ENCODE data around the gene NFX1.
"Not testable (repeated sequence)": the region's sequence is repeated elsewhere in the genome, so short reads cannot be mapped to it uniquely, and the experiment has no call there.

Gene NFX1

DNA sequence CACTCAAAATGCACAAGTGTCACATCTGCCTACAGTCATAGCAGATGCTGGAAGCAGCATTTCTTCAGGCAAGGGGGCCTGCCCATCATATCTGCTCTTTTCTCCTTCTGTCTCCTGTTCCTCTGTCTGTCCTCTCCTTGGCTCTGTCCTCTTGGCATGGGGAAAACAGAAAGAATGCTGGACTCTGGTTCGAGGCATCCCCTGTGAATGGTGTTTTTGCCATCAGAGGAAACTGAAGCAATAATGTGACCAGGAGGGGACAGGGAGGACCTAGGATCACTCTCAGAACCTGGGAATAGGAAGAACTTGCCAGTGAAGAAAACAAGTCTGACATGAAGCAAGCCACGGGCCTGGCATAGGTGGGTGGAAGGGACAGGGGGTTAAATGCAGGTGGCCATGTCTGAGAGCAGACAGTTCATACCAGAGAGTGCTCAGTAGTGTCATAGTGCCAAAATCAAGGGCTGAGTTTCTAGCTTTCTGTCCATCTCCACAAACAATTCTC is 76.7 kb downstream of the NFX1 start:
- no peak for DNase-seq

DNA sequence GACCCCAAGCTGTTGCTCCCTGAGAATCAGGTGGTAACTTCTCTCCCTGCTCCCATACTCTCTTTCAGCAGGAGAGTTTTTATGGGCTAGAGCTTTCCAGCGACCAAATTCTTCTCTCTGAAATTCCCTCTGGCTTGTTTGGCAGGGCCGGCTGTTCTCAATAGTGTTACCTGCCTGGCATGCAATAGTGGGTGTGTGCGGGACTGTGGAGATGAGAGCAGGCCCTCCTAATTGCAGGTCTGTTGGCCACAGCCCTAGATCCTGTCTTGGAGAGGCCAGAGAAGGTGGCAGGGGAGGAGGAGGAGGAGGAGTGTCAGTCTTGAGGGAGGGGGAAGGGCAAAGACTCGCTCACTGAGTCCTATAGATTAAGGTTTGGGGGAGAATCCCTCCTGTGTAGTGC is 82.6 kb downstream of the NFX1 start:
- no peak for DNase-seq

DNA sequence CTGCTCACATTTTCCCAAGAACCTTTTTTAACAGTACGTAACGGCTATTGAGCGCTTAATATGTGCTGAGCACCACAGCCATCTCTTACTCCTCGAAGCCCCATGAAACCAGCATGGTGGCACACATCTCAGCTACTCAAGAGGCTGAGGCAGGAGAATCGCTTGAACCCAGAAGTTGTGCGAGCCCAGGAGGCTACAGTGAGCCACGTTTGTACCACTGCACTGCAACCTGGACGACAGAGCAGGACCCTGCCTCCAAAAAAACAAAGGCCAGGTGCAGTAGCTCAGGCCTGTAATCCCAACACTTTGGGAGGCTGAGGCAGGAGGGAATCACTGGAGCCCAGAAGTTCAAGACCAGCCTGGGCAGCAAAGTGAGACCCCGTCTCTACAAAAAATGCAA is 83.9 kb downstream of the NFX1 start:
- no peak for DNase-seq

DNA sequence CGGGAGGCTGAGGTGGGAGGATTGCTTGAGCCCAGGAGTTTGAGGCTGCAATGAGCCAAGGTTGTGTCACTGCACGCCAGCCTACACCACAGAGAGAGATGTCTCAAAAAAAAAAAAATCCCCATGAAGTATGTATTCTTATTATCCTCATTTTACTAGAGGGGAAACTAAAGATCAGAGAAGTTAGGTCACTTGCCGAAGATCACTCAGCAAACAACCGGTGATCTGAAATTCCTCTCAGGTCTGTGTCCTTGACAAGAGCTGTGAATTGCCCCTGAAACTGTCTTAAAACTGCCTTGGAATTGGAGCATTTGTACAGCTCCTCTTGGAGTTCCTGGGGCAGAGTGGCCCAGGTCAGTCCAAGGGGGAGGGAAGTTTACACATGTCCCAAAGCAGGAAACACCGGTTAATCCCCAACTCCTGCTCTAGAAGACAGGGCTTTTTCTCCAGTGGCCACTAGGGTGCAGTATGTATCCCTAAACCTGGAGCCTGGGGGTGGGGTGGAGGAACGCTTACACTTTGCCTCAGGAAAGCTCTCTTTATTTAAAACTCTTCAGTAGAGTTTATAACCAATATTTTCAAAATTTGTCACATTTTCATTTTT is 84.4 kb downstream of the NFX1 start:
- peak in 2 of 4 experiments; percentile 34 to 41 for DNase-seq

DNA sequence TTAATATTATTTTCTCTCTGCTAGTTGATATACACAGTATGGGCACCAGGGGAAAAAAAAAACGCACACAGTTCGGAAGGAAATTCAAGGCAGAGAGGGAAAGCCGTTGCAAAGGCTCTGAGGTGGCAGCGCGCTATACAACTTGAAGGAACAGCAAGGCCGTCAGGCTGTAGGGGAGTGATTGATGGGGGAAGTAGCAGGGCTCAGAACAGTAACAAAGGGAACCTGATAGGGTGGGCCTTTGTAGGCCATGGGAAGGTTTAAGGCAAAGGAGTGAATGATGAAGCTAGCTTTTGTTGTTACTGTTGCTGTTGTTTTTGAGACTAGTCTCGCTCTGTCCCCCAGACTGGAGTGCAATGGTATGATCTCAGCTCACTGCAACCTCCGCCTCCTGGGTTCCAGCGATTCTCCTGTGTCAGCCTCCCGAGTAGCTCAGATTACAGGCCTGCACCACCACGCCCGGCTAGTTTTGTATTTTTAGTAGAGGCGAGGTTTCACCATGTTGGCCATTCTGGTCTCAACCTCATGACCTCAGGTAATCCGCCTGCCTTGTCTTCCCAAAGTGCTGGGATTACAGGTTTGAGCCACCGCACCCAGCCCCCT is 85.0 kb downstream of the NFX1 start:
- no peak for DNase-seq

DNA sequence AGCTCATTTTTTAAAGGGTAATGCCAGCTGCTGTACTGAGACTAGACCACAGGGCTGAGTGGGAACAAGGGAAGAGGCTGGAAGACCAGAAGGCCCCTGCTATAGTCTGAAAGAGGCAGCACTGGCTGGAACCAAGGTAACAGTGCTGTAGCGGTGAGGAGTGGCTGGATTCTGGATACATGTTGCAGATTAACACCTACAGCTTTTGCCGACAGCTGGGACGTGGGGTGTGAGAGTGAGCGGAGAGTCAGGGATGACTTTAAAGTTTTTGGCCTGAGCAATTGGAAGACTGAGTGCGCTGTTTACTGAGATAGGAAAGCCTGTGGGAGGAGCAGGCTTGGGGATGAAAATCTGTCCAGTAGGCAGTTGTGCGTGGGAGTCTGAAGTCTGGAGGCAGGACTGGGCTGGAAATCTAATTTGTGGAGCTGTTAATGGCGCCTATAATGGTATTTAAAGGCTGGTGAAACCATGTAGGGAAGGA is 85.6 kb downstream of the NFX1 start:
- DNase-seq = no peak

DNA sequence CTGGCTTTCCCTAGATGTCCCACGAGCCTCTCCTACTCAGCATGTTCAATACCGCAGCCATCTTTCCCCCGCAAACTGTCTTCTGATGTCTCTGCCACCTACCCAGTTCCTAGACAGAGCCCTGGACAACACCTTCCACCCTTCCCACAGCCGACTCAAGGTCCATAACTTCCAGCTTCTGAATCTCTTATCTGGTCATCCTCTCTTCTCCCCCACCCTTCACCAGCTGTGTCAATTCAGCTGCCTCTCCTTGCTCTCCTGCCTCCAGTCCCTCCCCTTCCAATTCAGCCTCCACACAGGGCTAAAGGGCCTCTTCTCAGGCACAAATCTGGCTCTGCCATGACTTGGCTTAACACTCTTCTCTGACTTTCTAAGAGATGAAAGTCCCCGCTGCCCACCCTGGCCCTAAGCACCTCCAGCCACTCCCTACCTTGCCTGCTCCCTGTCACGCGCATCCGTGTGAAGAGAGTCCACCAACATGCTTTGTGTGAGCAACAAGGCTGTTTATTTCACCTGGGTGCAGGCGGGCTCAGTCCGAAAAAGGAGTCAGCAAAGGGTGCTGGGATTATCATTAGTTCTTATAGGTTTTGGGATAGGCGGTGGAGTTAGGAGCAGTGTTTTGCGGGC is 86.9 kb downstream of the NFX1 start:
- DNase-seq = no peak

- DNase-seq = no peak
Measured at GRCh38 chr9:33378121-33378795, 87.9 kb downstream of the NFX1 start.

- no peak for DNase-seq
Measured at GRCh38 chr9:33379666-33380389, 89.5 kb downstream of the NFX1 start.

DNA sequence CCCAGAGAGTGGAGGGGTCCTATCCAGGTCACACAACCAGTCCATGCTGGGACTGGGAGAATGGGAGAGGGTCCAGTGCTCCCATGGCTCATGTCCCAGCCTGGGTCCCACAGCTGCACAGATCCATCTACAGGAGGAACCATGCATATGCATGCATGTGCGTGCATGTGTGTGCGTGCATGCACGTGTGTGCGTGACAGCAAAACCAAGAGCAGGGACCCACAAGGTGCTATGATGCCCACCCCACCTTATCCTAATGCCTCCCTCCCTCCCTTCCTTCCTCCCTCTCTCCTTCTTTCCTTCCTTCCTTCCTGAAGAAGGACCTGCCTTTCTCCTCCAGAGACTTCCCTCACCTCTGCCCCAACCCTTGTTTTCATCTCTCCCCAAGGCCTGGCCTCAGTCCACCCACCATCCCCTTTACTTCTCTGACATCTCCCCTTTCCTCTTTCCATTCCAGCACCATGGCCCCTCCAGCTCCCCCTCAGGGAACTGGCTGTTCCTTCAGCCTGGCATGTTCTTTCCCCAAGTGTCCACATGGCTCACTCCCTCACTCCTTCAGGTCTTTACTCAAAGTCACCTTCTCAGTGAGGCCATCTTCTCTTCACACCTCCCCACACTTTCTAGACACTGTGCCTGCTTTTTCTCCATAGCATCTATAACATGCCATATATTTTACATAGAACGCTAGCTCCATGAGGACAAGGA is 90.2 kb downstream of the NFX1 start:
- DNase-seq = no peak

DNA sequence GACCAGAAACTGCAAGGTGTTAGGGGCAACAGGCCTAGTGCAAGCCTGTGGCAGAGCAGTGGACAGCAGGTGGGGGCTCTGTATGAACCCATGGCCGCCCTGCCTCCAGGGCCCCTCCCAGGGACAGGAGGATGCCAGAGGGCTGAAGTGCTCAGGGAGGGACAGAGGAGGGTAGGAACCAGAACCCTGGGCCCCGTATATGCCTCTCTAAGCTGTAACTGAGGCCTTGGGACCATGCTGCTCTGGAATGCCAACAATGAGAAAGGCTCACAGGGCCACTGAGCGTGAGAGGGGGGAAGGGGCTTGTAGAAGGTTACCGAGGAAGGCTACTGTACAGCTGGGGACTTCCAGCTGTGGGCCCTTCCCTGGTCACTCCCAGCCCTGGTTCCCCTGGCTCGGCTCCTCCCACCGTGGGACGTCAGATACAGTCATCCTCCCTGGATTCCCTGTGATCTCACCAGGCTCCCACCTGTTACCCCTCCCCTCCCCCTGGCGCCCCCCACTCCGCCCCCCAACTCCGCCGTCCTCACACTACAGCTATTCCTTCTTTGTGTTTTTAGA is 91.0 kb downstream of the NFX1 start:
- no peak for DNase-seq

DNA sequence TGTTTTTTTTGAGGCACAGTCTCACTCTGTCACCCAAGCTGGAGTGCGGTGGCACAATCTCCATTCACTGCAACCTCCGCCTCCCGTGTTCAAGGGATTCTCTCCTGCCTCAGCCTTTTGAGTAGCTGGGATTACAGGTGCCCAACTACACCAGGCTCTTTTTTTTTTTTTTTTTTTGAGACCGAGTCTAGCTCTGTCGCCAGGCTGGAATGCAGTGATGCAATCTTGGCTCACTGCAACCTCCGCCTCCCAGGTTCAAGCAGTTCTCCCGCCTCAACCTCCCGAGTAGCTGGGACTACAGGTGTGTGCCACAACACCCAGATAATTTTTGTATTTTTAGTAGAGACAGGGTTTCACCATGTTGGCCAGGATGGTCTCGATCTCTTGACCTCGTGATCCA is 92.1 kb downstream of the NFX1 start:
- not testable (repeated sequence) for DNase-seq

GRCh38 chr9:33383396-33383795 is 93.1 kb downstream of the NFX1 start:
- DNase-seq = not testable (repeated sequence)

- not testable (repeated sequence) for DNase-seq
Measured at GRCh38 chr9:33385536-33385935, 95.2 kb downstream of the NFX1 start.

DNA sequence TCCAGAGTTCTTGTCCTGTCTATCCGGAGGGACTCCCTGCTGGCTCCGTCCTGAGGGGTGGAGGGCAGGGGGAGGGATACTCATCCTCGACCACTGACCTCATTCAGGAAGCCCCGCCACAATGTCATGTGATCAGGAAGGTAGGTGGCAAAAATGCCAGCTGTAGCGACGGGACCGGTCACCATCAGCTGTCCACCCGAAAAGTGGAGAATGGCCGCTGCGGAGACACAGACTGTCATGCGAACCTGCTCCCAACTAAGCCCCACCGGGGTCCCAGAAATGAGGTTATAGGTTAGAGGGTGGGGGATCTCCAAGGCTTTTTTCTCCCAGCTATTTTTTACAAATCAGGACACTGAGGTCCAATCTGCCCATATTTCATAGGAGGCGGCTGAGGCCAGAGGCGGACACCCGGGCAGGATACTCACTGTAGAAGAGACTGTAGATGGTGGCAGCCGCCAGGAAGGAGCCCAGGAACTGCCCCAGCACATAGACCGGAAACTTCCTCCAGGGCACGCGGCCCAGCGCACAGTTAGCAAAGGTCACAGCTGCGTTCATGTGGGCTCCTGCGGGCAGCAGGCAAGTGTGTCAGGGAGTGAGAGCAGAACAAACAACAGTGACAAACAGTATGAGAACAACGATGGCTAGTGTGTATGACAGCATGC is 95.8 kb downstream of the NFX1 start:
- DNase-seq = not testable (repeated sequence)

- DNase-seq = not testable (repeated sequence)
Measured at GRCh38 chr9:33386641-33386996, 96.3 kb downstream of the NFX1 start.

DNA sequence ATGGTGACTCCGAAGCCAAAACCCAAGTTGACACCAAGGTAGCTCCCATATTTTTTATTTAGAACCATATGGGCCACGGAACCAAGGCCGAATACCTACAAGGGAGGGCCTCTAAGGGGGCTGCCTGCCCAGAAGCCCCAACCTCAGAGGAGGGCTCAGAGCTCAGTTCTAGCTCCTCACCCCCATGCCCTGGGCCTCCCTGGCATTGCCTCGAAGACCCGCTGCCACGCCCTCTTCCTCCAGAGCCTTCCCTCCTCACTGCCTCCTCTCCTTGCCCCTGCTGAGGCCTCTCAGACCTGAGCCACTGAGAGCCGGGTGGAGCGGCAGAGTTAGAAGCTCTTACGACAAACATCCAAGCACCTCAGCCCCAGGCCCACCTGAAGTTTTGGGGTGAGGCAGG is 96.7 kb downstream of the NFX1 start:
- DNase-seq = not testable (repeated sequence)

DNA sequence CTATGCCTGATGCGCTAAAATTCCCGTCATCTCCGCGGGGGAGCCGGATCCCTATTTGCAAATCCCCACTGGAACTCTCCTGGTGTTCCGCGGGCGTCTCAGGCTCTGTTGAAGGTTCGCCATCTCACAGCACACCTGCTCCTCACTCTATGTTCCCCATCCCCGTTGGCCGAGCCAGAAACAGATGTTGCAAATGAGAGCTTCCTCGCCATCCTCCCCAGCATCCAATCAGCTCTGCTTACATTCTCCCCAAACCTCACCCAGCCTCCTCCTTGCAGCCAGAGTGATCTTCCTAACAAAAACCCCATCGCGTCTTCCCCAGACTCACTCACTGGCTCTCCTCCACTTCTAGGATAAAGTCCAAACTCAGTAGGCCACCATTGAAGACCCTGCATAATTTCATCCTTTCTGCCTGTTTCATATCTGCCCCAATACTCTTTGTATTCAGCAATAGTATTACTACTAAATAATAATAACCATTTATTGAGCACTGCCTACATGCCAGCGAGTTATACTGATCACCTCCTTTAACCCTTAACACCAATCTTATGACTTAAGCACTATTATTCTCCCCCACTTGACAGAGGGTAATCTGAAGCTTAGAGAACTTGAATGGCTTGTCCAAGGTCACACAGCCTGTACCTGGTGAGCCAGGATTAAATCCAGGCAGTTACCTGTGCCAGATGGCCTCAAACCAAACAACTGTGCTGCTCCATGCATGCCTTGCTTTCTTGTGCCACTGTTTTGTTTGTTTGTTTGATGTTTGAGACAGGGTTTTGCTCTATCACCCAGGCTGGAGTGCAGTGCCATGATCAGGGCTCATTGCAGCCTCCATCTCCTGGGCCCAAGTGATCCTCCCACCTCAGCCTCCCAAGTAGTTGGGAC is 98.0 kb downstream of the NFX1 start:
- no peak for DNase-seq

DNA sequence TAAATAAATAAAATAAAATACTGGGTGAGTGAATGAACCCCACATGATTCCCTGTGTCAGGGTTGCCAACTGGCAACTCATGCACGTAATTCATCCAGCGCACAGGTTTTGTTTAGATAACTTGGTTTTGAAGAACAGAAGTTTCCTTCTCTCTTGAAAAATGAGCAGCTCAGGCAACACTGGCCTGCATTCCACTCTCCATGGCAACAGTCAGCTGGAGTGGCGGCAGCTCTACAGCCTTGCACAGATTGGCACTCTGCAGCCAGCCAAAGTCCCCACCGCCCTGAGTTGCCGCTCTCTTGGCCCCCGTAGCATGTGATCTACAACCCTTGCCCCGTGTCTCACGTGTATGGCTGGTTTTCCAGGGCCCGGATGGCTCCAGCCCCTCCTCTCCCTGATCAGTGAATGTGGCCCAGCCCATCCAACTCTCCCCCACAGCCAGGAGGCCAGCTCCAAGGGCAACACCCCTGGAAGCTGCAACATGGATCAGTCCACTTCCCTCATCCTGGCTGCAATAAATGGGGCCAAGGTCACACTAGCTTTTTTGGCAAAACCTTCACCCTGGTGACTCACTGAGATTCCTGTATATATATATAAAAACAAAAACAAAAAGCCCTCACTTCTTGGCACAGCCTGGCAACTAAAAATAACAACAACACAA is 100.9 kb downstream of the NFX1 start:
- not testable (repeated sequence) for DNase-seq

- DNase-seq = not testable (repeated sequence)
Measured at GRCh38 chr9:33392591-33393021, 102.3 kb downstream of the NFX1 start.

Measured in activated naive CD4-positive, alpha-beta T cell (primary cell).